Peyer's patch (tissue), 4 donors: ENCODE measurements around the gene CD72.
A peak's percentile ranks its signal among the peaks of the same experiment; 100 is the strongest.

Experiments
- POLR2A ChIP-seq, 2 donors: fragments of 450-650 bp; IDR thresholded peaks; one replicate each; pipeline ENCODE4 v1.5.1; 2017; ENCODE audit warnings: antibody characterized with exemption in 2 of 2, mild to moderate bottlenecking in 2 of 2, moderate library complexity in 2 of 2
- TF ChIP-seq, protein P1 (sequence below), 6 experiments: fragments of 450-650 bp in 4 of 6; fragments of 200-600 bp in 2 of 6; sonication (generic) in 1 of 6; IDR thresholded peaks; one replicate each; pipeline ENCODE4 v1.5.1; 2017 to 2019; ENCODE audit warnings: antibody characterized with exemption in 6 of 6, mild to moderate bottlenecking in 3 of 6, moderate library complexity in 1 of 6

DNA sequence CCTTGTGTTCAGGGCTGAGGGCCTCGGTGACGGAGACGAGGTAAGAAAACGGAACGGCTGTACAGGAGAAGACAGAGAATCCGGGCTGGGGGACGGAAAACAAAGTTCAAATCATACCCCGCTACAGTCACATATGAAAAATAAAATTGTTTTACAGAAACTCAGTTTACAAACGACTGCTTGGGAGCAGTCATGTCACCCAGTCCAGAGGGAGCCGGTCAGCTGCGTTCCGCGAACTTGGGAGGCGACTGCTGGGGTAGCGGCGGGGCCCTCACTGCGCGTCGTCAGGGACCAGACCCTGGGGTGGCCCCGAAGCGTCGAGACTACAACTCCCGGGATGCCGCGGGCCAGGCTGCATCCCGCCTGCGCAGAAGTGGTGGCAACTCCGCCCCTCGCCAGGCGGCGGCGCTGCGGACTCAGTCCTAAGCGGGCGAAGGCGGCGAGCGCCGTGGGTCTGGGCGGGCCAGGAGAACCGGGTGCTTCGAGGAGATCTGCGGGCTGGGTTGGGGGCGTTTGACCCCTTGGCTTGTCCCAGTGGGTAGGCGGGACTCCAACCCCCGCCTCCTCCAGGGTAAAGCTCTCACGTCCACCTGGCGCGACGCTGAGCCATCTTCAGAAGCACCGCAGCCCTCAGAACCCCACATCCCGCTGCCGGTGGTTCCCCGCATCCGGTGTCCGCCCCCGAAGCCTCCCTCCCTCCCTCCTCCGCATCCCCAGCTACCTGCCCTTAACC, 28.5 kb upstream of the CD72 start:
- TF ChIP-seq POLR2A (IDR thresholded peaks at IDR 0.05) = peak; percentile 83 to 87
- TF ChIP-seq, protein P1, sequence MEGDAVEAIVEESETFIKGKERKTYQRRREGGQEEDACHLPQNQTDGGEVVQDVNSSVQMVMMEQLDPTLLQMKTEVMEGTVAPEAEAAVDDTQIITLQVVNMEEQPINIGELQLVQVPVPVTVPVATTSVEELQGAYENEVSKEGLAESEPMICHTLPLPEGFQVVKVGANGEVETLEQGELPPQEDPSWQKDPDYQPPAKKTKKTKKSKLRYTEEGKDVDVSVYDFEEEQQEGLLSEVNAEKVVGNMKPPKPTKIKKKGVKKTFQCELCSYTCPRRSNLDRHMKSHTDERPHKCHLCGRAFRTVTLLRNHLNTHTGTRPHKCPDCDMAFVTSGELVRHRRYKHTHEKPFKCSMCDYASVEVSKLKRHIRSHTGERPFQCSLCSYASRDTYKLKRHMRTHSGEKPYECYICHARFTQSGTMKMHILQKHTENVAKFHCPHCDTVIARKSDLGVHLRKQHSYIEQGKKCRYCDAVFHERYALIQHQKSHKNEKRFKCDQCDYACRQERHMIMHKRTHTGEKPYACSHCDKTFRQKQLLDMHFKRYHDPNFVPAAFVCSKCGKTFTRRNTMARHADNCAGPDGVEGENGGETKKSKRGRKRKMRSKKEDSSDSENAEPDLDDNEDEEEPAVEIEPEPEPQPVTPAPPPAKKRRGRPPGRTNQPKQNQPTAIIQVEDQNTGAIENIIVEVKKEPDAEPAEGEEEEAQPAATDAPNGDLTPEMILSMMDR (IDR thresholded peaks at IDR 0.05) = peak; percentile 93 to 99 (median 98)
